Measurements from ENCODE around the gene GCK. TPM values are rescaled to one million over a fixed set of nuclear protein-coding genes. Genes with fewer than 3 reads are reported as not detected.

GCK gene
- total RNA-seq, 2 experiments from 2014 or later = 1.1 to 1.3 TPM

- H3K27ac Mint-ChIP-seq = no peak overlapping the region
- peak; percentile 67 for DNase-seq
- intact Hi-C loops (cut with micrococcal nuclease) = no loop called here
- H3K4me1 Mint-ChIP-seq (ENCODE audit: low read depth) = peaks cover 6% of the 10 kb centered on the region
- peak overlapping the region; percentile 64 for H3K4me3 Mint-ChIP-seq
- H3K9me3 Mint-ChIP-seq = no peaks in the 10 kb centered on the region
- ChIA-PET CTCF (no interaction called here), POLR2A (no interaction called here)
- peaks cover 4% of the 10 kb centered on the region for H3K27me3 Mint-ChIP-seq
- no peaks in the 10 kb centered on the region for H3K36me3 Mint-ChIP-seq
These were observed 43.7 kb downstream of the GCK start for GRCh38 chr7:44145479-44145968.

DNA sequence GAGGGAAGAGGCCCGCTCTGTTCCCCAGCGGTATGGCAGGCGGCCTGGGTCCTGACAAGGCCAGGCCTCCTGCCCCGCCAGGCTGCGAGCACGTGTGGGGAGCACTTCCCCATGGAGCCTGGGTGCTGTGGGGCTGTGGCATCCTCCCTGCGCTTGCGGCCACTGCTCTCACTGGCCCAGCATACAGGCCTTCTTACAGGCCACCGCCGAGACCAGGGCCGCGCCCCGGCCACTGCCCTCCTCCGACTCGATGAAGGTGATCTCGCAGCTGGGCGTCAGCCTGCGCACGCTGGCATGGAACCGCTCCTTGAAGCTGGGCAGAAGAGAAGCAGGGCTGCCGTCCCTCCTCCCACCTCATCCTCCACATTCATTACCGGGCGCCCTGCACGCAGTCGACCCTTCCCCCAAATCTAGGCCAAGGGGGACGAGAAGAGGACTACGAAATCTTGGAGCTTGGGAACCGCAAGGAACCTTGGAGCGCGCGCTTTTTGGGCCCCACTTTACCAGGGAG, 44.2 kb downstream of the GCK start:
- ChIA-PET POLR2A (no interaction called here), CTCF (no interaction called here)
- intact Hi-C loops (cut with micrococcal nuclease) = no loop called here
- Mint-ChIP-seq H3K36me3 (no peaks in the 10 kb centered on the region), H3K27ac (no peak overlapping the region), H3K4me3 (peak overlapping the region; percentile 57), H3K9me3 (no peaks in the 10 kb centered on the region), H3K4me1 (ENCODE audit: low read depth) (peaks cover 6% of the 10 kb centered on the region), H3K27me3 (peaks cover 4% of the 10 kb centered on the region)
- no peak for DNase-seq

DNA sequence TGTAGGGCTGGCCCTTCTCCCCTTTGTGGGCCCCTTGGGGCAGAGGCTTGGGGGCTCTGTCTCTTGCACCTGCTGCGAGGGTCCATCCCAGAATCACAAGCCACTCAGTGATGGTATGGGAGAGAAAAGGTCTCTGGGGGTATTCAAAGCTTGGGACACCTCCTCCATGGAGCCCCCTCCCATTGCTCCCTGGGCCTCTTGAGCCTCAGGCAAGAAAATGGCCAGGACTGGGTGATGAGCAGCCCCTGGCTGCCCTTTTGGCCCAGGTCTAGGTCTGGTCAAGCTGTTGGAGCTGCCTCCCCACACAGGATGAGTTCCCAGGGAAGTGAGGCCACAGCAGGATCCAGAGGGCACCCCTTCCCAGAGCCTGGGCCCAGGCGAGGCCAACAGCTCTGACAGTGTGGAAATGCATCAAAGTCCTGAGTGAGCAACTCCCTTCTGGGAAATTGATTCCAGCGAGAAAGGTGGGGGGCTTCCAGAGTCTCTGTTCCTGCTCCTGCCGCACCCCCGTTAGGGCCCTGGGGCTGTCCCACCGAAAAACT, 44.7 kb downstream of the GCK start:
- ChIA-PET CTCF (no interaction called here), POLR2A (no interaction called here)
- Mint-ChIP-seq H3K4me1 (ENCODE audit: low read depth) (peaks cover 6% of the 10 kb centered on the region), H3K27me3 (peaks cover 4% of the 10 kb centered on the region), H3K27ac (no peak overlapping the region), H3K36me3 (no peaks in the 10 kb centered on the region), H3K4me3 (no peak overlapping the region), H3K9me3 (no peaks in the 10 kb centered on the region)
- DNase-seq = no peak
- intact Hi-C loops (cut with micrococcal nuclease) = no loop called here

DNA sequence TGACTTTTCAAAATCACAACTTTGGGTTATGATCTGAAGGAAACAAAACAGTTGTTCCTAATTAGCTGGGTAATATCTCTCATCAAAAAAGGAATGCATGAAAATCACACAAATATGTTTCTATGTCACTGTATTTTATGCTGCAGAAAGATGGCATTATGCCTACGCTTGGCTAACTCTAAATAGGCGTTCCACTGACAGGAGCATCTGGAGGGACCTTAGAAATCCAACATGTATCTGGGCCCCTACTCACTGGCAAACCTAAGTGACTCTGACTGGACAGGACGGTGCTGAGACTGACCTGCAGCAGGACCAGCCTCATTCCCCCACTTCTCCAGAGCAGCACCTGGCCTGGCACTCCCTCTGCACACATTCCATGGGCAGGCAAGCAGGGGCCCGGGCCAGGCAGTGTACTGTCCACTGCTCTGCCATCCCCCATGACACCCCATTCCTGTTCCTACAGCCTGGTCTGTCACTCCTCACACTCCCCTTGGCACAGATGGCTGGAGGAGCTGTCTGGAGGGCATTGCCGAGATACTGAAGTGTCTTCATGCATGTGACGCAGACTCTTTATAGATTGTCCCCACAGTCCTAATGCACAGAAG, 45.5 kb downstream of the GCK start:
- H3K4me3 Mint-ChIP-seq = no peak overlapping the region
- H3K27me3 Mint-ChIP-seq = peaks cover 4% of the 10 kb centered on the region
- POLR2A ChIA-PET = no interaction called here
- no peak overlapping the region for H3K27ac Mint-ChIP-seq
- DNase-seq = no peak
- H3K36me3 Mint-ChIP-seq = no peaks in the 10 kb centered on the region
- CTCF ChIA-PET = no interaction called here
- intact Hi-C loops (cut with micrococcal nuclease) = no loop called here
- H3K4me1 Mint-ChIP-seq (ENCODE audit: low read depth) = peaks cover 6% of the 10 kb centered on the region
- H3K9me3 Mint-ChIP-seq = no peaks in the 10 kb centered on the region

DNA sequence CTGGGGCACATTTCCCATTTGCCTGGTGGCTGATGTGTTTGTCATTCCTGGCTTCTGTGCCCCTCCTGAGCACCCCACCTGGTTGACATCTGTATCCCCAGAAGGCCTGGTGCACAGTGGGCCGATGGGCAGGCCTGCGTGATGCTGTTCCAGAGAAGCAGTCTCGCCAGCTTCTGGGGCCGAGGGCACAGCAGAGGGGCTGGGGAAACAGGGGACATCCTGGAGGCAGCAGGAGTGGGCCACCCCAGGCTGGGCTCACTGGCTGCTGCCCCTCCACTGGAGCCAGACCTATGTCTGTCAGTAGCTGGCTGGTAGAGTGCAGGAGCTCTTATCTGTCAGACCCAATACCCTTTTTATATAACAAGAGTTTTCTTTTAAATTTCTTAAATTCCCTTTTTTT, 47.2 kb downstream of the GCK start:
- Mint-ChIP-seq H3K36me3 (no peaks in the 10 kb centered on the region), H3K27me3 (peaks cover 4% of the 10 kb centered on the region), H3K4me1 (ENCODE audit: low read depth) (peaks cover 6% of the 10 kb centered on the region), H3K4me3 (no peak overlapping the region), H3K27ac (no peak overlapping the region), H3K9me3 (no peaks in the 10 kb centered on the region)
- DNase-seq = no peak
- ChIA-PET CTCF (no interaction called here), POLR2A (no interaction called here)
- intact Hi-C loops (cut with micrococcal nuclease) = no loop called here

- intact Hi-C loops (cut with micrococcal nuclease) = no loop called here
- peaks cover 6% of the 10 kb centered on the region for H3K4me1 Mint-ChIP-seq (ENCODE audit: low read depth)
- no peak for DNase-seq
- no peak within 1 kb of the TSS for H3K4me3 Mint-ChIP-seq
- ChIA-PET POLR2A (no interaction called here), CTCF (no interaction called here)
- H3K27me3 Mint-ChIP-seq = peaks cover 4% of the 10 kb centered on the region
- H3K27ac Mint-ChIP-seq = no peak within 1 kb of the TSS
- H3K36me3 Mint-ChIP-seq = no peaks in the 10 kb centered on the region
- no peaks in the 10 kb centered on the region for H3K9me3 Mint-ChIP-seq
These were observed 47.9 kb downstream of the GCK start, which contains the start of gene MYL7 for GRCh38 chr7:44141221-44141850. Gene MYL7, minus strand, starts transcription at chr7:44141332. Its CDS starts 27 bp downstream, at chr7:44141305.

GRCh38 chr7:44140341-44140740, 48.9 kb downstream of the GCK start:
- CTCF ChIA-PET = no interaction called here
- intact Hi-C loops (cut with micrococcal nuclease) = no loop called here
- Mint-ChIP-seq H3K4me1 (ENCODE audit: low read depth) (peaks cover 4% of the 10 kb centered on the region), H3K4me3 (no peak overlapping the region), H3K36me3 (no peaks in the 10 kb centered on the region), H3K27me3 (peaks cover 4% of the 10 kb centered on the region), H3K27ac (no peak overlapping the region), H3K9me3 (no peaks in the 10 kb centered on the region)
- POLR2A ChIA-PET = interaction anchor here (0.6 kb wide), 1 partner anchor 338 kb away, joined by 5 read pairs; no protein-coding TSS in a partner anchor
- no peak for DNase-seq

DNA sequence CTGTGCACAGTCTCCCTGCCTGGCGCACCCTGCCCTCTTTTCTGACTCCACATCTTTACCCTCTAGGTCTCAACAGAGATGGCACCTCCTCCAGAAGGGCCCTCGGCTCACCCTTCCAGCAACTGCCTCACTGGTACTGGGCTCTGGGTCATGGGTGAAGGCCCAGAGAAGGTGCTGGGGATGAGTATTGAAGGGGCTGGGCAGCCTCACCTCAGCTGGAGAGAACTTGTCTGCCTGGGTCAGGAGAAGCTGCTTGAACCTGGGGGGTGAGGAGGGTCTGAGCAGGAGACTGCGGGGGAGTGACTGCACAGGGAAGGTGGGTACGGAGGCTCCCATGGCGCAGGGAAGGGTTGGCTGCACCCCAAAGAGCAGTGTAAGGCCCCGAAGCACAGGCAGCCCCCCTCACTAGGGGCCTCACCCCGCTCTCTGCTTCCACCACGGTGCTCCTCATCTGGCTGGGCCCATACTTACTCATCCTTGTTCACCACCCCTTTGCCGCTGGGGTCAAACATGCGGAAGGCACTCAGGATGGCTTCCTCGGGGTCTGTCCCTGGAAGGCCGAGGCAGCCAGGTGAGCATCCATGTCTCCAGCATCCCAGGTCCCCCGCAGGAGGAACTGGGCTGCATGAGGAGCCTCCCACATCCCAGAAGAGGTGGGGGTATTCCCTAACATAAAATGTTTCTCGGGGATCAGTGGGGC, 49.8 kb downstream of the GCK start:
- DNase-seq = no peak
- CTCF ChIA-PET = no interaction called here
- intact Hi-C loops (cut with micrococcal nuclease) = no loop called here
- no peaks in the 10 kb centered on the region for H3K27me3 Mint-ChIP-seq
- H3K4me3 Mint-ChIP-seq = no peak overlapping the region
- H3K27ac Mint-ChIP-seq = no peak overlapping the region
- no peaks in the 10 kb centered on the region for H3K4me1 Mint-ChIP-seq (ENCODE audit: low read depth)
- POLR2A ChIA-PET = no interaction called here
- H3K9me3 Mint-ChIP-seq = no peaks in the 10 kb centered on the region
- no peaks in the 10 kb centered on the region for H3K36me3 Mint-ChIP-seq

DNA sequence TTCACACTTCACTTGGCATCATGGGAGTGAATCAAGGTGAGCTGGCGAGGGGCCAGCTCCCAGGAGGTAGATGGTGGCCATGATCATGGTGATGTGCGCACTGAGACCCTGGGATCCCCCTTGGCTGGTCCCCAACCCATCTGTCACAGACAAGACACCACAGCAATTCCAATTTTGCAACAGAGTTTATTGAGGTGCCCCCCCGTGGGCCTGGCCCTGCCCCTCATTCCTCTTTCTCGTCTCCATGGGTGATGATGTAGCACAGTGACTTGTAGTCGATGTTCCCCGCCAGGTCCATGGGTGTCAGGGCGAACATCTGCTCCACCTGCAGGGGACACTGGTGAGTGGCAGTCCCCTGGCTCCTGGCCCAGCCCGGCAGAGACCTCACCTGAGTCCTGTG, 50.5 kb downstream of the GCK start:
- H3K4me1 Mint-ChIP-seq (ENCODE audit: low read depth) = no peaks in the 10 kb centered on the region
- no peaks in the 10 kb centered on the region for H3K27me3 Mint-ChIP-seq
- intact Hi-C loops (cut with micrococcal nuclease) = no loop called here
- no peak overlapping the region for H3K27ac Mint-ChIP-seq
- no peak overlapping the region for H3K4me3 Mint-ChIP-seq
- H3K36me3 Mint-ChIP-seq = no peaks in the 10 kb centered on the region
- H3K9me3 Mint-ChIP-seq = no peaks in the 10 kb centered on the region
- ChIA-PET POLR2A (no interaction called here), CTCF (no interaction called here)
- DNase-seq = no peak

GRCh38 chr7:44136731-44137130, 52.5 kb downstream of the GCK start:
- Mint-ChIP-seq H3K27me3 (no peaks in the 10 kb centered on the region), H3K27ac (no peak overlapping the region), H3K4me3 (no peak overlapping the region), H3K36me3 (no peaks in the 10 kb centered on the region), H3K9me3 (no peaks in the 10 kb centered on the region), H3K4me1 (ENCODE audit: low read depth) (no peaks in the 10 kb centered on the region)
- intact Hi-C loops (cut with micrococcal nuclease) = no loop called here
- DNase-seq = no peak
- POLR2A ChIA-PET = no interaction called here
- CTCF ChIA-PET = no interaction called here

- Mint-ChIP-seq H3K27ac (no peak overlapping the region), H3K27me3 (no peaks in the 10 kb centered on the region), H3K36me3 (no peaks in the 10 kb centered on the region), H3K4me1 (ENCODE audit: low read depth) (no peaks in the 10 kb centered on the region), H3K9me3 (no peaks in the 10 kb centered on the region), H3K4me3 (no peak overlapping the region)
- no peak for DNase-seq
- POLR2A ChIA-PET = no interaction called here
- CTCF ChIA-PET = no interaction called here
- intact Hi-C loops (cut with micrococcal nuclease) = no loop called here
These were observed 54.2 kb downstream of the GCK start for GRCh38 chr7:44134943-44135628.

GRCh38 chr7:44133295-44133694, 55.9 kb downstream of the GCK start:
- ChIA-PET POLR2A (no interaction called here), CTCF (no interaction called here)

More at GRCh38 chr7:44133295-44133694, 55.9 kb downstream of the GCK start:
- no peaks in the 10 kb centered on the region for H3K4me1 Mint-ChIP-seq (ENCODE audit: low read depth)
- intact Hi-C loops (cut with micrococcal nuclease) = no loop called here
- H3K27me3 Mint-ChIP-seq = no peaks in the 10 kb centered on the region
- H3K36me3 Mint-ChIP-seq = no peaks in the 10 kb centered on the region
- no peak for DNase-seq
- no peaks in the 10 kb centered on the region for H3K9me3 Mint-ChIP-seq
- no peak overlapping the region for H3K27ac Mint-ChIP-seq
- H3K4me3 Mint-ChIP-seq = no peak overlapping the region

Measured in activated CD4-positive, alpha-beta memory T cell treated with anti-CD3 and anti-CD28 coated beads for 36 hours (primary cell).